ENCODE measurements around the gene PCDHGA11. TPM values are rescaled to one million over a fixed set of nuclear protein-coding genes. Genes with fewer than 3 reads are reported as not detected.
"Not testable (repeated sequence)": the region's sequence is repeated elsewhere in the genome, so short reads cannot be mapped to it uniquely, and the experiment has no call there.

PCDHGA11 gene
- total and polyA plus RNA-seq, 9 of the 15 experiments (the other 6 are each of a cell fraction or from before 2014, with no cell fraction given) = 0.04 to 0.07 (median 0.04) TPM; not detected in 4

- H3K27me3 ChIP-seq (ENCODE audit: control insufficient read depth in 2 of 2, insufficient read depth in 2 of 2, low read length in 2 of 2) = peaks cover 0 to 26% of the 10 kb centered on the region in 2 experiments; a peak in 3 of 5 replicates
These were observed 26.3 kb upstream of the PCDHGA11 start for GRCh38 chr5:141394401-141395187.

More at GRCh38 chr5:141394401-141395187, 26.3 kb upstream of the PCDHGA11 start:
- H3K4me1 ChIP-seq (replicated peaks in 1 of 2; ENCODE audit: control insufficient read depth in 2 of 2, insufficient read depth in 2 of 2, low read length in 2 of 2) = peaks cover 0 to 14% of the 10 kb centered on the region in 2 experiments; a peak in 1 of 5 replicates
- TF ChIP-seq REST (IDR thresholded peaks at IDR 0.05; ENCODE audit: borderline replicate concordance) = peak; percentile 31; the same call in 1 of the 2 replicates
- in situ Hi-C loops (cut with MboI); FAIRE-seq; BruUV-seq (replicated peaks); H3K36me3 ChIP-seq (ENCODE audit: control insufficient read depth, insufficient read depth, low read length); intact Hi-C loops (cut with micrococcal nuclease); H3K79me2 ChIP-seq (ENCODE audit: control insufficient read depth, insufficient read depth, low read length); CTCF ChIA-PET (ENCODE audit: low intra/inter-chr PET ratio); H3K9me3 ChIP-seq (replicated peaks; ENCODE audit: control insufficient read depth, insufficient read depth, low read depth, low read length); DNase-seq (ENCODE audit: extremely low read depth in 1 of 4, low spot score in 3 of 4); H2AFZ ChIP-seq (ENCODE audit: low read depth, low read length); H3K9me1 ChIP-seq (ENCODE audit: control insufficient read depth, insufficient read depth, low read length); ATAC-seq; H3K4me3 ChIP-seq; POLR2A ChIA-PET; H3K4me2 ChIP-seq (ENCODE audit: insufficient read depth, low read length); H3K9ac ChIP-seq (ENCODE audit: insufficient read depth in 1 of 2, low read depth in 2 of 2, low read length in 2 of 2); H4K20me1 ChIP-seq (replicated peaks; ENCODE audit: control insufficient read depth, insufficient read depth, low read length); H3K27ac ChIP-seq (ENCODE audit: extremely low read depth, low read depth, low read length); TF ChIP-seq REST (CRISPR knock-in tag; IDR thresholded peaks at IDR 0.05; ENCODE audit: low read depth): not testable (repeated sequence)
- WGBS (ENCODE audit: insufficient coverage, low coverage, missing lambda C conversion rate) = 11% methylated on average over 34 of the region's 53 CpGs
